HUES48 (cell line): ENCODE data around the gene ARRDC5.
"Not testable (repeated sequence)": the region's sequence is repeated elsewhere in the genome, so short reads cannot be mapped to it uniquely, and the experiment has no call there.

Source experiments
- H3K27ac ChIP-seq: one replicate; pipeline ENCODE4 v1.7.0; 2013; ENCODE audit warnings: low read depth, low read length, inconsistent platforms
- H3K27me3 ChIP-seq: 2 replicates; pipeline ENCODE4 v1.6.1; 2013; ENCODE audit warnings: mild to moderate bottlenecking, low read length; ENCODE audit not compliant: control insufficient read depth, insufficient read depth
- H3K36me3 ChIP-seq: 2 replicates; pipeline ENCODE4 v1.6.1; 2013; ENCODE audit warnings: low read length; ENCODE audit not compliant: control insufficient read depth, insufficient read depth
- H3K4me1 ChIP-seq: 2 replicates; pipeline ENCODE4 v1.6.1; 2013; ENCODE audit warnings: mild to moderate bottlenecking, low read length; ENCODE audit not compliant: control insufficient read depth, insufficient read depth
- H3K4me3 ChIP-seq: 2 replicates; pipeline ENCODE4 v1.5.1; 2013; ENCODE audit warnings: mild to moderate bottlenecking, low read depth, low read length
- H3K9ac ChIP-seq: 2 replicates; pipeline ENCODE4 v1.6.1; 2013; ENCODE audit warnings: mild to moderate bottlenecking, low read depth, low read length, moderate library complexity
- H3K9me3 ChIP-seq: 2 replicates; pipeline ENCODE4 v1.6.1; 2013; ENCODE audit warnings: low read length; ENCODE audit not compliant: control insufficient read depth, insufficient read depth

The ARRDC5 gene

DNA sequence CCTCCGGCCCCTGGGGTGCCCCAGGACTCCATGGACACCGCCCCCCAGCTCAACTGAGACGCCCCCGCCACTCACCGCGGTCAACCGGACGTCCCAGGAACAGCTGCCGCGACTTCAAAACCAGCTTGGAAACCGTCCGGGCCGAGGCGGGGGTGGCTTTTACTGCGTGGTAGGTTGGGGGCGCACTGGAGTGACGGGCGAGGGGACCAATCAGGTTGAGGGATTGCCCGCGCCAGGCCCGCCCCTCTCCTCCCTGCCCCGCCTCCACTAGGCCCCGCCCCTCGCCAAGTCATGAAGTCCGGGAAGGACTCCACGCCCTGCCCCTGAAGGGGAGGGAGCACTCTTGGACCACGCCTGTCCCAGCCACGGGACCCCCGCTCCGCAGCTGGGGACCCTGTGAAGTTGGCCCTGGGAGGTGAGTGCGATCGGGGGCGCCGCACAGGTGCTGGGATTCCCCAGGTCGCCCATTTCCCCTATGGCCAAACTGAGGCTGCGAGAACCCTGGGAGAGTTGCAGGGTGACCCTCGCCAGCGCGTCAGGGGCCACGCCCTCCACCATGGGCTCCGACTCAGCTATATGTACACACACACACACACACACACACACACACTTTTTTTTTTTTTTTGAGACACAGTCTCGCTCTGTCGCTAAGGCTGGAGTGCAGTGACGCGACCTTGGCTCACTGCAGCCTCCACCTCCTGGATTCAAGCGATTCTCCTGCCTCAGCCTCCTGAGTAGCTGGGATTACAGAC, 35.0 kb downstream of the ARRDC5 start, which contains the start of gene PLIN3:
TSS of gene PLIN3 (minus strand) at position 134 of the 752 bp plus-strand sequence. CDS start 6,273 bp downstream, outside the sequence.
- no peaks in the 10 kb centered on the region for H3K9me3 ChIP-seq
- peaks cover 5% of the 10 kb centered on the region for H3K4me1 ChIP-seq
- H3K27me3 ChIP-seq: no peaks in the 10 kb centered on the region
- H3K4me3 ChIP-seq: peak within 1 kb of the TSS; percentile 81
- peak within 1 kb of the TSS; percentile 79 for H3K27ac ChIP-seq
- H3K9ac ChIP-seq: no peak within 1 kb of the TSS
- H3K36me3 ChIP-seq: no peaks in the 10 kb centered on the region

DNA sequence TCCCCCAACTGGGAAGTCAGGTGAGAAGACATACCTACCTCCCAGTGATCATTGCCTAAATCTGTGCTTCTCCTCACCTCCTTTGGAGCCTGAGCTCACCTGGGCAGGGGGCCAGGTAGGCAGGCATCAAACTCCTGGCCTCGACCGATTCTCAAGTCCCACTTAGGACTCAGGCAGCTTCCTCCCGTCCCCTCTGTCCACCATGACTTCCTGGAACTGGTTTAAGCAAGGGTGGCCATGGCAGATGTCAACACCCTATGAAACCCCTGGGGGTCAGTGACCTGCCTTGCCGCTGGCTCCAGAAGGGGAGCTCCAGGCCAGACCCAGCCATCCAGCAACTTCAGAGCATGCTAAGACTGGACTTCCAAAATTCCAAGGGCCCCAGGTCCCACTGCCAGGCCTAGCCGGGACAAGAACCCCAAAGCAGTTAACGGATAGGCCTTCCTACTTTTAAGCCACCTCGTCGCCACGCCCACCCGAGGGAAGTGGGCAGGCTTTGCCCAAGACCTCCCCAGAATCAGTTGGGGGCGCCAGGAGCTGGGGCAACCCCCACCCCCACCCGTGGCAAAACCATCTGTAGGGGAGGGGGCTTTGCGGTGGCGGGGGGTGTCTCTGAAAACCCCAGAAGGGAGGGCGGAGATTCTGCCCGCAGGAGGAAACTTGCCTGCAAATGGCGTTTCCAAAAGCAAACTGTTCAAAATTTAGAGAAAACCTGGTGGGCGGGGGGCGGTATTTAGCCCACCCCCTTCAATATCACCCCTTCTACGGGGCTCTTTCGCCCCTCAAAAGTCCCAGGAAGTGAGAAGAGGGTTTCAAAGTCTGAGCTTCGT, 35.9 kb downstream of the ARRDC5 start:
- no peaks in the 10 kb centered on the region for H3K27me3 ChIP-seq
- no peaks in the 10 kb centered on the region for H3K9me3 ChIP-seq
- H3K9ac ChIP-seq: no peak overlapping the region
- peak overlapping the region; percentile 81 for H3K4me3 ChIP-seq
- peak overlapping the region; percentile 79 for H3K27ac ChIP-seq
- H3K36me3 ChIP-seq: no peaks in the 10 kb centered on the region
- H3K4me1 ChIP-seq: peaks cover 5% of the 10 kb centered on the region

DNA sequence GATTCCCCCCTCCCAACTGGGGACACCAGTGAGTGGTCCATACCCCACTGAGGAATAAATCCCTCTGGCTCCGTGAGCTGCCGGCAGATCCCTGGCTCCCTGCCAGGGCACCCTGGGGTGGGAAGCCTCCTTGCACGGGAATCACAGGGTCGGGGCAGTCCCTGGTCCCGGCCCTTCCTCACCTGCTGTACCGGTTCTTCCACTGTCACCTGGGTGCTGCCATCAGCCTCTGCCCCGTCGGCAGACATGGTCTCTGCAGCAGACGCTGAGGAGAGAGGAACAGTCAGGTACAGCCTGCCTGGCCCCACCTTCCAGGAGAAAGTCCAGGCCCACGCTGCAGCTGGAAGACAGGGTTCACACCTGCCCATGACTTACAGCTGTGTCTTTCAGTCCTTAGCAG, 41.5 kb downstream of the ARRDC5 start:
- no peak overlapping the region for H3K9ac ChIP-seq
- no peak overlapping the region for H3K27ac ChIP-seq
- no peak overlapping the region for H3K4me3 ChIP-seq
- H3K9me3 ChIP-seq: no peaks in the 10 kb centered on the region
- H3K36me3 ChIP-seq: peaks cover 33% of the 10 kb centered on the region
- H3K4me1 ChIP-seq: no peaks in the 10 kb centered on the region
- H3K27me3 ChIP-seq: no peaks in the 10 kb centered on the region

GRCh38 chr19:4859697-4860096, 43.0 kb downstream of the ARRDC5 start:
- Histone ChIP-seq H3K9me3 (no peaks in the 10 kb centered on the region), H3K36me3 (peaks cover 43% of the 10 kb centered on the region), H3K9ac (no peak overlapping the region), H3K4me3 (no peak overlapping the region), H3K27me3 (no peaks in the 10 kb centered on the region), H3K27ac (no peak overlapping the region), H3K4me1 (no peaks in the 10 kb centered on the region)

DNA sequence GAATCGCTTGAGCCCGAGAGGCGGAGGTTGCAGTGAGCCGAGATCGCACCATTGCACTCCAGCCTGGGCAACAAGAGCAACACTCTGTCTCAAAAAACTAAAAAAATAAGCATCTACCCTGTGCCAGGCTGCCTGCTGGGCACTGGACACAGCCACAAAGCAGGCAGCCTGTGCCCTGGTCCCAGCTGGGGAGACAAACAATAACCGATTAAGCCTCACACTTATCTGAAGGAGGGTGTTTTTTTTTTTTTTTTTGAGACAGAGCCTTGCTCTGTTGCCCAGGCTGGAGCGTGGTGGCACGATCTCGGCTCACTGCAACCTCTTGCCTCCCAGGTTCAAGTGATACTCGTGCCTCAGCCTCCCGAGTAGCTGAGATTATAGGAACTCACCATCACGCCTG, 46.2 kb downstream of the ARRDC5 start:
- not testable (repeated sequence) for H3K9ac ChIP-seq, H3K27ac ChIP-seq, H3K4me3 ChIP-seq, H3K9me3 ChIP-seq, H3K27me3 ChIP-seq, H3K4me1 ChIP-seq
- H3K36me3 ChIP-seq: peaks cover 46% of the 10 kb centered on the region

DNA sequence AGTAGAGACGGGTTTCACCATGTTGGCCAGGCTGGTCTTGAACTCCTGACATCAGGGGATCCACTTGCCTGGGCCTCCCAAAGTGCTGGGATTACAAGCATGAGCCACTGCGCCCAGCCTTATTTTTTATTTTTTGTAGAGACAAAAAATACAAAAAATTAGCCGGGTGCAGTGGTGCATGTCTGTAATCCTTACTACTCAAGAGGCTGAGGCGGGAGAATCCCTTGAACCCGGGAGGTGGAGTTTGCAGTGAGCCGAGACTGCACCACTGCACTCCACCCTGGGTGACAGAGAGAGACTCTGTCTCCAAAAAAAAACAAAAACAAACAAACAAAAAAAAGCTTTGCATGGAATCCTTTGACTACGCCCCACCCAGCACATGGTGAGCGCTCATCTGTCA, 49.2 kb downstream of the ARRDC5 start:
- H3K9ac ChIP-seq, H3K9me3 ChIP-seq, H3K27me3 ChIP-seq, H3K4me1 ChIP-seq, H3K4me3 ChIP-seq, H3K27ac ChIP-seq: not testable (repeated sequence)
- peaks cover 36% of the 10 kb centered on the region for H3K36me3 ChIP-seq

- no peaks in the 10 kb centered on the region for H3K9me3 ChIP-seq
- peaks cover 43% of the 10 kb centered on the region for H3K36me3 ChIP-seq
- H3K4me1 ChIP-seq: no peaks in the 10 kb centered on the region
- no peak overlapping the region for H3K9ac ChIP-seq
- no peak overlapping the region for H3K4me3 ChIP-seq
- no peaks in the 10 kb centered on the region for H3K27me3 ChIP-seq
- no peak overlapping the region for H3K27ac ChIP-seq
These were observed 50.2 kb downstream of the ARRDC5 start for GRCh38 chr19:4852484-4852883.

DNA sequence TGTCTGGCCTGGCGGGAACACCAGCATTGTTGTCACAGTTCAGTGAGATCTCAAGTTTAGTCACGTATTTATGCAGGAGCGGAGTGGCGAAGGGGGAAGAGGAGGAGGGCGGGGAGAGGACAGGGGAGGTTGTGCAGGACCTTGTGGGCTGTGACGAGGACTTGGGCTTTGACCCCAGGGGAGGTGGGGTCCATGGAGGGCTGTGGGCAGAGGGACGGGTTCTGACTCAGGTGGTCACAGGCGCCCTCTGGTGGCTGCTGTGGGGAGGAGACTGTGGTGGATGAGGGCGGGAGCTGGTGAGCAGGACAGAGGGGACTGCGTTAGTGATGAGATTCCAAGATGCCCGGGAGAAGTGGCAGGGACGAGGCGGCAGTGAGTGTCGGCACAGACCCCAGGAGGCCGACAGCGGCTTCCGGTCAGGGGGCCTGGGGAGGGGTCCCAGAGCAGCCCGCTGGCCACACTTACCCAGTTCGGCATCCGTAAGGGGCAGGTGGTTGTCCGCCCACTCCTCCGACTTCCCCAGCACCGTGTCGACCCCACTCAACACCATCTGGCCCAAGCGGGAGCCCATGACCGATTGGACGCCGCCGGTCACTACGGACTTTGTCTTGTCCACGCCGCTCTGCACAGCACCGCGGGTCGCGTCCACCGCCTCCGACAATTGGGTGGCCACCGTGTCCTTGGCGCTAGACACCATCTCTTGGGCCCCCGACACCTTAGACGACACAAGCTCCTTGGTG, 51.0 kb downstream of the ARRDC5 start:
- Histone ChIP-seq H3K27ac (no peak overlapping the region), H3K9ac (no peak overlapping the region), H3K4me3 (no peak overlapping the region), H3K9me3 (no peaks in the 10 kb centered on the region), H3K36me3 (peaks cover 40% of the 10 kb centered on the region), H3K4me1 (no peaks in the 10 kb centered on the region), H3K27me3 (no peaks in the 10 kb centered on the region)

GRCh38 chr19:4849019-4849418, 53.7 kb downstream of the ARRDC5 start:
- H3K27ac ChIP-seq: no peak overlapping the region
- H3K9ac ChIP-seq: no peak overlapping the region
- no peaks in the 10 kb centered on the region for H3K4me1 ChIP-seq
- peaks cover 36% of the 10 kb centered on the region for H3K36me3 ChIP-seq
- H3K27me3 ChIP-seq: no peaks in the 10 kb centered on the region
- H3K4me3 ChIP-seq: no peak overlapping the region
- no peaks in the 10 kb centered on the region for H3K9me3 ChIP-seq

DNA sequence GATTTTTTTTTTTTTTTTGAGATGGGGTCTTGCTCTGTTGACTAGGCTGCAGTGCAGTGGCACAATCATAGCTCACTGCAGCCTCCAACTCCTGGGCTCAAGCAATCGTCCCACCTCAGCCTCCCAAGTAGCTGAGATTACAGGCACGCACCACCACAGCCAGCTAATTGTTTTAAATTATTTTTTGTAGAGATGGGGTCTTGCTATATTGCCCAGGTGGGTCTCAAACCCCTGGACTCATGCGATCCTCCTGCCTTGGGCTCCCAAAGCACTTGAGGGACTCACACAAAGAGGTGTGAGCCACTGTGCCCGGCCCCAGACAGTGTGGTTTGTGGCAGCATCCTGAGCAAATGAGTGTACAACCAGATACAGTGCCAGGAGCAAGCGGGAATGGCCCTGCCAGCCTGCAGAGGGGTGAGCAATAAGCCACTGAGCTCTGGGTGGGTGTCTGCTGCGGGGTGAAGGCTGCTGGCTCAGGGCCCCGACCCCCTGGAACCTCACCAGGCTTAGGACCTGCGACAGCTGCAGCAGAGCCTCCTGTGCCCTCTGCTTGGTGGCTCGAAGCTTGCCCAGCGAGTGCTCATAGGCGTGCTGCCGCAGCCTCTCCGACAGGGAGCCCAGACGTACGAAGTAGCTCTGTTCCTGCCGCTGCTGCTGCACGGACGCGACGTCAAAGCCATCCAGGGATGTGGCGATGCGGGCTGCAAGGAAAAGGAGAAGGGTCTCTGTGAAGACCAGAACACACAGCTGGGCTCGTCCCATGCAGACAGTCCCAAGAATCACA, 55.3 kb downstream of the ARRDC5 start:
- peaks cover 44% of the 10 kb centered on the region for H3K36me3 ChIP-seq
- H3K9ac ChIP-seq: no peak overlapping the region

More for the DNA sequence above, 55.3 kb downstream of the ARRDC5 start:
- no peak overlapping the region for H3K27ac ChIP-seq
- H3K4me3 ChIP-seq: no peak overlapping the region
- no peaks in the 10 kb centered on the region for H3K27me3 ChIP-seq
- no peaks in the 10 kb centered on the region for H3K9me3 ChIP-seq
- H3K4me1 ChIP-seq: no peaks in the 10 kb centered on the region
